Cardiac fibroblast (primary cell): ENCODE measurements around the gene ABLIM1.

Source experiments
- DNase-seq, 2 donors: peaks; one replicate each; pipeline versions ENCODE4 v3.0.0 to v3.0.0-alpha.2; 2010; ENCODE audit warnings: low read depth in 2 of 2
- H3K4me3 ChIP-seq, 2 donors: replicated peaks in 1 of 2; 1 replicate in 1 of 2; 2 replicates in 1 of 2; pipeline ENCODE4 v1.5.1; 2011; ENCODE audit warnings: low read depth in 2 of 2, low read length in 2 of 2, mild to moderate bottlenecking in 2 of 2, moderate library complexity in 1 of 2
- TF ChIP-seq, protein P1 (sequence below): IDR thresholded peaks from one replicate; pipeline ENCODE4 v1.5.1; 2011; ENCODE audit warnings: low read depth, mild to moderate bottlenecking, low read length, inconsistent platforms

ABLIM1 gene

GRCh38 chr10:114552050-114552449 is 106.0 kb downstream of the ABLIM1 start:
- TF ChIP-seq, protein P1, sequence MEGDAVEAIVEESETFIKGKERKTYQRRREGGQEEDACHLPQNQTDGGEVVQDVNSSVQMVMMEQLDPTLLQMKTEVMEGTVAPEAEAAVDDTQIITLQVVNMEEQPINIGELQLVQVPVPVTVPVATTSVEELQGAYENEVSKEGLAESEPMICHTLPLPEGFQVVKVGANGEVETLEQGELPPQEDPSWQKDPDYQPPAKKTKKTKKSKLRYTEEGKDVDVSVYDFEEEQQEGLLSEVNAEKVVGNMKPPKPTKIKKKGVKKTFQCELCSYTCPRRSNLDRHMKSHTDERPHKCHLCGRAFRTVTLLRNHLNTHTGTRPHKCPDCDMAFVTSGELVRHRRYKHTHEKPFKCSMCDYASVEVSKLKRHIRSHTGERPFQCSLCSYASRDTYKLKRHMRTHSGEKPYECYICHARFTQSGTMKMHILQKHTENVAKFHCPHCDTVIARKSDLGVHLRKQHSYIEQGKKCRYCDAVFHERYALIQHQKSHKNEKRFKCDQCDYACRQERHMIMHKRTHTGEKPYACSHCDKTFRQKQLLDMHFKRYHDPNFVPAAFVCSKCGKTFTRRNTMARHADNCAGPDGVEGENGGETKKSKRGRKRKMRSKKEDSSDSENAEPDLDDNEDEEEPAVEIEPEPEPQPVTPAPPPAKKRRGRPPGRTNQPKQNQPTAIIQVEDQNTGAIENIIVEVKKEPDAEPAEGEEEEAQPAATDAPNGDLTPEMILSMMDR = no peak
- no peak for DNase-seq
- H3K4me3 ChIP-seq = no peak overlapping the region

DNA sequence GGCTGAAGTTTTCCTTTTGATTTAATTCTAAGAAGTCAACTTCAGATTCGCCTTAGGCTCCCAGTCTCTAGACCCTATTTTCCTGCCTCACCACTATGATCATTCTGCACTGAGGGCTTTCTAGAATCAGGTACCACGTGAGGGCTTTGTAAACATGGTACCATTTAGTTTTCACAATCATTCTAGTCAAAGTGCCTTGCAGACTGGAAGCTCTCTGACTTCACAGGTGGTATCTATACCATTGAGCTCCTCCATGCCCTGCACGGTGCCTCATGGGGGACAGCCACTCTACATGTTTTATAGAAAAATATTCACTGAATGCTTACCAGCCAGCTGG is 106.5 kb downstream of the ABLIM1 start:
- DNase-seq = no peak
- no peak overlapping the region for H3K4me3 ChIP-seq
- TF ChIP-seq, protein P1 = no peak

DNA sequence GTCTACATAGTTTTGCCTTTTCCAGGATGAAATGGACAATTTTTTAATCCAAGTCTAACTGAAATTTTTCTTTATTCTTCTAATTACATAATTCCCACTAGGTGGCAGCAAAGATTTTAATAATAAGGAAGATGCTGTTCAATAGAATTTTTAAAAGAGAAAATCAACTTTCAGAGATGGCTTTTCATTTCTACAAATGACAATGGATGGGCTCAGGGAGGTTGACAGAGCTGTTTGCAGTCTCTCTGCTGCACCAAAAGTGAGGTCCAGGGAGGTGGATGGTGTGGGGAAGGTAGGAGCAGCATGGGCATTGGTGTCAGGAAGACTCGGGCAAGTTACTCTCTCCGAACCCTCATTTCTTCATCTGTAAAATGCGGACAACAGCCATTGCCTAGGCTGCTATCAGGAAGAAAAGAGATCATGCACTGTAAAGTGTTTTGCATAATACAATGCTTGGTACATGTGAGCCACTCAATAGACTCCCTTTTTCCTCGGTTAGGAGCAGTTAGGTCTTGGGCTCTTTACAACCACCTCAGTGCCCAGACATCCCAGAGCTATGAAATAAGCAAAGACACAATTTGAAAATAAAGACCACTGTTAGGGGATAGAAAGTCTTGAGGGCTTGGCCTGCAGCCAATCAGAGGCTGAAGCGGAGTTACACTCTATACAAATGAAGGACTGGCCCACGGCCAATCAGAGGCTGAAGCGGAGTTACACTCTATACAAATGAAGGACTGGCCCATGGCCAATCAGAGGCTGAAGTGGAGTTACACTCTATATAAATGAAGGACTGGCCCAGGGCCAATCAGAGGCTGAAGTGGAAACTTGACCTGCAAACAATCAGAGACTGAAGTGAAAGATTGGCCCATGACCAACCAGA is 107.1 kb downstream of the ABLIM1 start:
- peak overlapping the region; percentile 8 to 35 for H3K4me3 ChIP-seq
- DNase-seq = peak; percentile 62 to 68
- TF ChIP-seq, protein P1 = peak; percentile 5

- peak; percentile 61 to 77 for DNase-seq
- no peak overlapping the region for H3K4me3 ChIP-seq
- TF ChIP-seq, protein P1 = peak; percentile 46
Measured at GRCh38 chr10:114548662-114549061, 109.4 kb downstream of the ABLIM1 start.

GRCh38 chr10:114547514-114547913 is 110.6 kb downstream of the ABLIM1 start:
- no peak overlapping the region for H3K4me3 ChIP-seq
- no peak for DNase-seq
- TF ChIP-seq, protein P1 = no peak

GRCh38 chr10:114547056-114547455 is 111.0 kb downstream of the ABLIM1 start:
- H3K4me3 ChIP-seq = no peak overlapping the region
- DNase-seq = no peak
- TF ChIP-seq, protein P1 = no peak
